K562 (cell line): ENCODE results near the gene SENP1. TPM values are rescaled to one million over a fixed set of nuclear protein-coding genes. Genes with fewer than 3 reads are reported as not detected.

ENCODE experiments used
- ATAC-seq: fragments of 200-7000 bp; cut with Tn5 transposase; 3 replicates; pipeline ENCODE4 v1.9.1; 2020; ENCODE audit warnings: moderate library complexity
- BruUV-seq: library from RNA; stranded (reverse); fragments of 400-500 nt; replicated peaks from 2 replicates; lab custom pipeline; 2021; lab: Mats Ljungman, UMichigan
- CTCF ChIA-PET: fragments of 300-600 bp; formaldehyde crosslinking; extraction: SDS; loops from one replicate; lab custom pipeline; 2021; ENCODE audit warnings: low intra/inter-chr PET ratio; lab: Yijun Ruan, JAX
- POLR2A ChIA-PET: fragments of 300-600, 350-650 bp; sonication (Branson Sonifier 250); formaldehyde crosslinking; extraction: SDS; loops from one replicate; lab custom pipeline; 2021; ENCODE audit warnings: antibody characterized with exemption, inconsistent platforms; lab: Yijun Ruan, JAX
- DNase-seq, 4 experiments: peaks; one replicate each; pipeline versions ENCODE4 v3.0.0 to v3.0.0-alpha.2; 2011 to 2018; ENCODE audit warnings: low spot score in 3 of 4, mixed read lengths in 3 of 4; ENCODE audit errors: extremely low read depth in 1 of 4
- FAIRE-seq: peaks from 2 replicates; lab custom pipeline; 2011; peaks lifted over from hg19 to GRCh38; lab: Jason Lieb, UNC
- H2AFZ ChIP-seq: 2 replicates; pipeline ENCODE4 v1.6.0; 2011; ENCODE audit warnings: low read depth, low read length, control low read depth, inconsistent platforms
- H3K27ac ChIP-seq: fragments of 200-600 bp; 3 replicates; pipeline ENCODE4 v1.8.0; 2011; ENCODE audit warnings: low read depth, mild to moderate bottlenecking, control low read depth, inconsistent platforms, low read length, moderate library complexity, mixed read lengths; ENCODE audit errors: extremely low read depth
- H3K27me3 ChIP-seq, 2 experiments: fragments of 300-600 bp in 1 of 2; 2 replicates in 1 of 2; 3 replicates in 1 of 2; pipeline versions ENCODE4 v1.6.0 to v1.8.0; 2011; ENCODE audit warnings: inconsistent platforms in 2 of 2, low read length in 2 of 2, mild to moderate bottlenecking in 1 of 2, mixed read lengths in 1 of 2, moderate library complexity in 1 of 2; ENCODE audit not compliant: control insufficient read depth in 2 of 2, insufficient read depth in 2 of 2
- H3K36me3 ChIP-seq: fragments of 300-600 bp; 3 replicates; pipeline ENCODE4 v1.8.0; 2011; ENCODE audit warnings: mild to moderate bottlenecking, low read length, inconsistent platforms; ENCODE audit not compliant: control insufficient read depth, insufficient read depth
- H3K4me1 ChIP-seq, 2 experiments: fragments of 200-600 bp in 1 of 2; replicated peaks in 1 of 2; 2 replicates in 1 of 2; 3 replicates in 1 of 2; pipeline versions ENCODE4 v1.5.1 to v1.8.0; 2011; ENCODE audit warnings: inconsistent platforms in 2 of 2, low read length in 2 of 2, mild to moderate bottlenecking in 1 of 2, mixed read lengths in 1 of 2, moderate library complexity in 1 of 2; ENCODE audit not compliant: control insufficient read depth in 2 of 2, insufficient read depth in 2 of 2
- H3K4me2 ChIP-seq: 2 replicates; pipeline ENCODE4 v1.6.1; 2011; ENCODE audit warnings: low read length, control low read depth, inconsistent platforms, mixed read lengths; ENCODE audit not compliant: insufficient read depth
- H3K4me3 ChIP-seq: fragments of 200-600 bp; sonication (generic), shearing (Covaris generic); 2 replicates; pipeline ENCODE4 v1.5.1; 2016; ENCODE audit warnings: control low read depth, inconsistent platforms
- H3K79me2 ChIP-seq: fragments of 200-600 bp; 3 replicates; pipeline ENCODE4 v1.8.0; 2011; ENCODE audit warnings: low read length, inconsistent platforms; ENCODE audit not compliant: control insufficient read depth, insufficient read depth
- H3K9ac ChIP-seq, 2 experiments: 2 replicates each; pipeline versions ENCODE4 v1.6.0 to v1.6.1; 2011; ENCODE audit warnings: low read depth in 2 of 2, low read length in 2 of 2, control low read depth in 1 of 2, inconsistent platforms in 1 of 2, mild to moderate bottlenecking in 1 of 2, mixed read lengths in 1 of 2; ENCODE audit not compliant: insufficient read depth in 1 of 2
- H3K9me1 ChIP-seq: one replicate; pipeline ENCODE4 v1.6.0; 2011; ENCODE audit warnings: inconsistent platforms, mild to moderate bottlenecking, low read length, moderate library complexity; ENCODE audit not compliant: control insufficient read depth, insufficient read depth
- H3K9me3 ChIP-seq: replicated peaks from 2 replicates; pipeline ENCODE4 v1.5.1; 2011; ENCODE audit warnings: low read depth, low read length, inconsistent platforms; ENCODE audit not compliant: control insufficient read depth, insufficient read depth
- H4K20me1 ChIP-seq: replicated peaks from 2 replicates; pipeline ENCODE4 v1.6.1; 2011; ENCODE audit warnings: low read length, inconsistent platforms, mixed read lengths; ENCODE audit not compliant: control insufficient read depth, insufficient read depth
- BRD4 ChIP-seq: fragments of 200-600 bp; sonication (generic); IDR thresholded peaks from 2 replicates; pipeline ENCODE4 v1.6.1; 2017; ENCODE audit warnings: inconsistent platforms
- CBX8 ChIP-seq: fragments of 200-600 bp; sonication (generic); IDR thresholded peaks from 2 replicates; pipeline ENCODE4 v1.6.1; 2012; ENCODE audit warnings: borderline replicate concordance, mixed run types, low read depth, mild to moderate bottlenecking, moderate library complexity, mixed read lengths, low read length, control low read depth, inconsistent platforms; ENCODE audit not compliant: poor library complexity, severe bottlenecking; ENCODE audit errors: extremely low read depth
- ERF ChIP-seq: fragments of 450-650 bp; formaldehyde crosslinking; IDR thresholded peaks from 2 replicates; pipeline ENCODE4 v1.4.0; 2020; ENCODE audit warnings: mild to moderate bottlenecking, mixed read lengths
- NCOA2 ChIP-seq, 2 experiments: fragments of 450-650 bp; IDR thresholded peaks; 2 replicates each; pipeline ENCODE4 v1.6.1; 2018; ENCODE audit warnings: mild to moderate bottlenecking in 2 of 2, moderate library complexity in 1 of 2; ENCODE audit not compliant: partially characterized antibody in 2 of 2
- RAD21 ChIP-seq, 2 experiments: fragments of 250-450 bp in 1 of 2; fragments of 450-650 bp in 1 of 2; sonication (Bioruptor Pico) in 1 of 2; formaldehyde crosslinking in 1 of 2; IDR thresholded peaks in 1 of 2; conservative IDR thresholded peaks in 1 of 2; 2 replicates each; pipeline versions ENCODE4 v1.4.0 to v1.8.0; 2020 to 2022; ENCODE audit warnings: mild to moderate bottlenecking in 2 of 2, moderate library complexity in 1 of 2
- REST ChIP-seq, 2 experiments: fragments of 450-650 bp; formaldehyde crosslinking in 1 of 2; IDR thresholded peaks; 2 replicates each; pipeline versions ENCODE4 v1.4.0 to v1.6.1; 2014 to 2020; ENCODE audit warnings: mild to moderate bottlenecking in 2 of 2, borderline replicate concordance in 1 of 2, low read depth in 1 of 2
- SMARCB1 ChIP-seq: IDR thresholded peaks from 2 replicates; pipeline ENCODE4 v1.6.1; 2011; ENCODE audit warnings: improper control_type of control experiment, low read depth; ENCODE audit not compliant: insufficient read length
- SNRNP70 ChIP-seq: fragments of 200-400 bp; formaldehyde crosslinking; optimal IDR thresholded peaks from 2 replicates; pipeline ENCODE3; 2017; ENCODE audit warnings: low read depth, low read length
- ZNF384 ChIP-seq: IDR thresholded peaks from 2 replicates; pipeline ENCODE4 v1.6.1; 2012; ENCODE audit warnings: low read depth, low read length, improper control_type of control experiment
- WGBS: fragments of 100-300 bp; shearing (Covaris generic); methylation state at CpG from one replicate; pipeline ENCODE4 v1.1.6; 2016; ENCODE audit warnings: low coverage, mixed read lengths; ENCODE audit not compliant: insufficient coverage; ENCODE audit errors: missing lambda C conversion rate; 5-methylcytosine and 5-hydroxymethylcytosine counted together
- in situ Hi-C: fragments of 300-500 bp; cut with MboI; formaldehyde crosslinking; loops from 4 replicates; pipeline ENCODE4 v1.15.0; 2018; ENCODE audit warnings: inconsistent platforms, mixed read lengths
- intact Hi-C: fragments of 100-400 bp; cut with micrococcal nuclease; formaldehyde crosslinking; loops from 2 replicates; pipeline ENCODE4 v1.14.2; 2022
- polyA plus RNA-seq, 8 experiments: library from polyadenylated mRNA; depleted of rRNA in 4 of 8; stranded (reverse) in 5 of 8; unstranded in 3 of 8; fragments of >200 nt; fragmentation: Nextera tagmentation in 2 of 8; fragmentation: Illumina TruSeq in 1 of 8; extraction: Ambion mirVana in 2 of 8; extraction: Trizol in 1 of 8; gene quantifications; 2 replicates each; pipeline versions ENCODE4 v1.2.1 to v1.2.3, GENCODE V29; 2011 to 2014; ENCODE audit warnings: inconsistent platforms in 1 of 8, missing spikeins in 1 of 8
- total RNA-seq, 7 experiments: library from RNA; depleted of rRNA in 6 of 7; stranded (reverse); fragments of >200 nt in 6 of 7; fragmentation: Illumina TruSeq in 2 of 7; extraction: Trizol in 2 of 7; gene quantifications; 2 replicates each; pipeline versions ENCODE4 v1.2.1 to v1.2.3, GENCODE V29; 2011 to 2021; ENCODE audit warnings: low replicate concordance in 1 of 7

Gene SENP1
- total and polyA plus RNA-seq, 9 of the 15 experiments (the other 6 are each of a cell fraction or from before 2014, with no cell fraction given): 15.5 to 59.0 (median 36.3) TPM

GRCh38 chr12:48084841-48085460 is 20.9 kb downstream of the SENP1 start (continued):
- TF ChIP-seq BRD4 (no peak), SMARCB1 (no peak), SNRNP70 (no peak)

- Histone ChIP-seq H3K27ac (no peak overlapping the region), H3K79me2 (no peaks in the 10 kb centered on the region), H3K9me3 (no peaks in the 10 kb centered on the region), H3K4me2 (no peak overlapping the region), H3K9me1 (no peaks in the 10 kb centered on the region), H4K20me1 (no peaks in the 10 kb centered on the region), H3K9ac (no peak overlapping the region), H3K27me3 (no peaks in the 10 kb centered on the region), H3K4me1 (no peaks in the 10 kb centered on the region), H2AFZ (no peak overlapping the region), H3K4me3 (no peak overlapping the region), H3K36me3 (peaks cover 84% of the 10 kb centered on the region)
- DNase-seq (peak in 1 of 4 experiments; percentile 9), ATAC-seq (no peak; the same call in 2 of the 3 replicates), FAIRE-seq (no peak)
- no TSS peak for BruUV-seq
- WGBS: 86% methylated on average over 1 of the region's 1 CpG
- ChIA-PET CTCF (interaction anchor here (0.6 to 3.7 kb wide), 4 partner anchors 12 to 102 kb away, joined by 4 to 42 read pairs (median 5); partner anchors contain the start of gene ASB8), POLR2A (interaction anchor here (0.6 to 1.8 kb wide), 3 partner anchors 18 to 73 kb away, joined by 4 to 6 read pairs (median 4); partner anchors contain the start of genes ASB8 and SENP1)
- in situ Hi-C loops: no loop called here
- intact Hi-C loops: loop anchor here (1.0 kb wide), 2 partner anchors 81 to 105 kb away; no protein-coding TSS in a partner anchor
- no peak for TF ChIP-seq ERF (CRISPR knock-in tag)
- no peak for TF ChIP-seq NCOA2 (IDR thresholded peaks at IDR 0.05; ENCODE audit: partially characterized antibody in 2 of 2)
- TF ChIP-seq ZNF384: peak; percentile 49; the same call in 1 of the 2 replicates
- TF ChIP-seq RAD21 (CRISPR knock-in tag; conservative IDR thresholded peaks at IDR 0.05 in 1 of 2, IDR thresholded peaks at IDR 0.05 in 1 of 2): peak in 1 of 2 experiments; percentile 52; a peak in 3 of 4 replicates
- no peak for TF ChIP-seq CBX8
- peak; percentile 48; the same call in 1 of the 2 replicates for TF ChIP-seq REST (IDR thresholded peaks at IDR 0.05; ENCODE audit: borderline replicate concordance)
- TF ChIP-seq REST (CRISPR knock-in tag; IDR thresholded peaks at IDR 0.05; ENCODE audit: low read depth): no peak
Observed at GRCh38 chr12:48084066-48084465, 21.8 kb downstream of the SENP1 start.
